ENCODE results near the gene CADPS2.
A peak's percentile ranks its signal among the peaks of the same experiment; 100 is the strongest.

The CADPS2 gene

DNA sequence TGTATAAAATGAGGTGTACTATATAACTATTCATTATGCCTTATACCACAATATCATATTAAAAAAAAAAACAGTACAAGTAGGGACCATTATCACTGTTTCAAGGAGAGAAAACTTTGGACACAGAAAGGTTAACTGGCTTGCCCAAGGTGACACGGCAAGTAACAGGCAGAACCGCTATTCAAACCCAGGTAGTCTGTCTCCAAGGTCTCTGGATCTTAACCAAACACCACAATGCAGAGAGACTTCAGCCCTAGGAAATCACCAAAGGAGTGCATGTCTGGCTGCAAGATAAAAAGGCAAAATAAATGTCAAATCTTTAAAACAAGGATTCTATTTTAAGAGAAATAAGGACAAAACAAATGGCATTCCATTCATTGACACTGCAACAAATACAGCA is 56.3 kb downstream of the CADPS2 start:
- no peak overlapping the region for H3K27ac ChIP-seq
- H3K9me3 ChIP-seq (ENCODE audit: severe bottlenecking): no peaks in the 10 kb centered on the region
- no peaks in the 10 kb centered on the region for H3K27me3 ChIP-seq (ENCODE audit: insufficient read depth, low read depth, severe bottlenecking)
- TF ChIP-seq, protein P1, sequence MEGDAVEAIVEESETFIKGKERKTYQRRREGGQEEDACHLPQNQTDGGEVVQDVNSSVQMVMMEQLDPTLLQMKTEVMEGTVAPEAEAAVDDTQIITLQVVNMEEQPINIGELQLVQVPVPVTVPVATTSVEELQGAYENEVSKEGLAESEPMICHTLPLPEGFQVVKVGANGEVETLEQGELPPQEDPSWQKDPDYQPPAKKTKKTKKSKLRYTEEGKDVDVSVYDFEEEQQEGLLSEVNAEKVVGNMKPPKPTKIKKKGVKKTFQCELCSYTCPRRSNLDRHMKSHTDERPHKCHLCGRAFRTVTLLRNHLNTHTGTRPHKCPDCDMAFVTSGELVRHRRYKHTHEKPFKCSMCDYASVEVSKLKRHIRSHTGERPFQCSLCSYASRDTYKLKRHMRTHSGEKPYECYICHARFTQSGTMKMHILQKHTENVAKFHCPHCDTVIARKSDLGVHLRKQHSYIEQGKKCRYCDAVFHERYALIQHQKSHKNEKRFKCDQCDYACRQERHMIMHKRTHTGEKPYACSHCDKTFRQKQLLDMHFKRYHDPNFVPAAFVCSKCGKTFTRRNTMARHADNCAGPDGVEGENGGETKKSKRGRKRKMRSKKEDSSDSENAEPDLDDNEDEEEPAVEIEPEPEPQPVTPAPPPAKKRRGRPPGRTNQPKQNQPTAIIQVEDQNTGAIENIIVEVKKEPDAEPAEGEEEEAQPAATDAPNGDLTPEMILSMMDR (IDR thresholded peaks at IDR 0.05; ENCODE audit: low read depth, low read length): no peak
- H3K4me3 ChIP-seq (ENCODE audit: low read depth, low read length): no peak overlapping the region
- DNase-seq: no peak
- H3K36me3 ChIP-seq: no peaks in the 10 kb centered on the region

DNA sequence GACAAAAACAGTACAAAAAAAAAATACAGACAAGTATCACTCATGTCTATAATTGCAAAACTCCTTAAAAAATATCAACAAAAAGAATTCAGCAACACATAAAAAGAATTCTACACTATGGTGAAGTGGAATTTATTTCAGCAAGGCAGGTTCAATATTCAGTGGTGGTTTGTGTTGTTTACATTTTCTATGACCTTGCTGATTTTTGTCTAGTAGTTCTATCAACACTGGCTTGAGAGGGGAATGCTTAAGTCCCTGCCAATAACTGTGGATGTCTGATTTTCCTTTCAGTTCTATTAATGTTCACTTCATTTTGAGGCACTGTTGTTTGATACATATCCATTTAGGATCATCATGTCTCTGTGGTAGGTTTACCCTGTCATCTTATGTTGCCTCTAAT is 58.5 kb downstream of the CADPS2 start:
- TF ChIP-seq, protein P1 (IDR thresholded peaks at IDR 0.05; ENCODE audit: low read depth, low read length): no peak
- H3K27ac ChIP-seq: no peak overlapping the region
- no peak for DNase-seq
- H3K9me3 ChIP-seq (ENCODE audit: severe bottlenecking): no peaks in the 10 kb centered on the region
- no peaks in the 10 kb centered on the region for H3K36me3 ChIP-seq
- no peak overlapping the region for H3K4me3 ChIP-seq (ENCODE audit: low read depth, low read length)
- no peaks in the 10 kb centered on the region for H3K27me3 ChIP-seq (ENCODE audit: insufficient read depth, low read depth, severe bottlenecking)

DNA sequence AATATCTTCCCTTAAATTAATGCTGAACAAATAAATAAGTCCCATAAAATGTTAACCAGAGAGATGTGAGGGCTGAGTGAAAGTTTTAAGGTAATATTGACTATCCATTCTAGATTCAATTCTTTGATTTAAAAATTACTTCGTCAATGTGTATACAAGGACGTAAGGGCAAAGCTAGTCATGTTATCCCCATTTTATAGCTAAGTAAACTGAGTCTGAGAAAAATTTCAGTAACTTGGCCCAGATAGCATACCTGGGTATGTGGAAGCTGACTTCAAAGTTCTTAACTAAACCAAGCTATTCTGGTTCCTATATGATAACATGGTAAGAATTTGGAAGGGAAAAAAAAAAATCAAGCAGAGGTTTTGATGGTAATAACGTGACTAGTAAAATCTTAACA is 72.4 kb downstream of the CADPS2 start:
- Histone ChIP-seq H3K36me3 (no peaks in the 10 kb centered on the region), H3K4me3 (ENCODE audit: low read depth, low read length) (no peak overlapping the region), H3K27me3 (ENCODE audit: insufficient read depth, low read depth, severe bottlenecking) (no peaks in the 10 kb centered on the region), H3K27ac (no peak overlapping the region), H3K9me3 (ENCODE audit: severe bottlenecking) (no peaks in the 10 kb centered on the region)
- no peak for DNase-seq
- TF ChIP-seq, protein P1 (IDR thresholded peaks at IDR 0.05; ENCODE audit: low read depth, low read length): no peak

DNA sequence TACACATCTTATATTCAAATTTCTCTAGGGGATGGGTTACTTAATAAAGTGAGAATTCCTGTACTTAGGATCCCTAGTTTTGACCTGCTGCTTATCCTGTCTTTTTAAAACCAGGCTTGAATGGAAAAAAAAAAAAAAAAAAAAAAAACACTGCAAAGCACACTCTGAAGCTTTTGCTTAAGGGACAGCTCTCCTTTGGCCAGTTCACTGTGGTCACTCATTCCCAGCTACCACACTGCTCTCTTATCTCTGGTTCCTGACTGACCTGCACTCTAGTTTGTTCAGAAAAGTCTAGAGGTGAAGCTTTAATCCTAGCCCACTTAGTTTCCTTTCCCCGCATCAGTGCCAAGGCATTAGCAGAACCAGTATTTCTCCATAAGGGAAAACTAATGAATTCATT is 82.4 kb downstream of the CADPS2 start:
- TF ChIP-seq, protein P1 (IDR thresholded peaks at IDR 0.05; ENCODE audit: low read depth, low read length): no peak
- no peaks in the 10 kb centered on the region for H3K9me3 ChIP-seq (ENCODE audit: severe bottlenecking)
- no peak overlapping the region for H3K4me3 ChIP-seq (ENCODE audit: low read depth, low read length)
- H3K27ac ChIP-seq: no peak overlapping the region
- no peaks in the 10 kb centered on the region for H3K36me3 ChIP-seq
- DNase-seq: no peak
- H3K27me3 ChIP-seq (ENCODE audit: insufficient read depth, low read depth, severe bottlenecking): no peaks in the 10 kb centered on the region

DNA sequence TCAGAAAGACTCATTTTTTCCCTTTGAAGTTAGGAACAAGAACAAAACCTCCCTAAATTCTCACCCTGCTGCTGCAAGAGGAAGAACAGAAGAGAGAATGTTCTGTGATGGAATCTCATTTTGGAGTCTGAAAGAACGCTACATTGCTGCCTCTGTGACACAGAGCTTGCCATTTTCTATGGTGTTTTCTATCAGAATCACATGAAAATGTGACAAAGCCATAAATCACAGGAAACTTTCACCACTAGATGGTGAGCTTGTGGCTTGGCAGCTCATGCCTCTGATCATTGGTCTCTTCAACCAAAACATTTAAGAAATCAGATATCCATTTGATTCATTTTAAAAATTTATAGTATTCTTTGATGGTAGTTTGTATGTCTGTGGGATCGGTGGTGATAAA is 82.9 kb downstream of the CADPS2 start:
- no peak for DNase-seq
- H3K27ac ChIP-seq: no peak overlapping the region

DNA sequence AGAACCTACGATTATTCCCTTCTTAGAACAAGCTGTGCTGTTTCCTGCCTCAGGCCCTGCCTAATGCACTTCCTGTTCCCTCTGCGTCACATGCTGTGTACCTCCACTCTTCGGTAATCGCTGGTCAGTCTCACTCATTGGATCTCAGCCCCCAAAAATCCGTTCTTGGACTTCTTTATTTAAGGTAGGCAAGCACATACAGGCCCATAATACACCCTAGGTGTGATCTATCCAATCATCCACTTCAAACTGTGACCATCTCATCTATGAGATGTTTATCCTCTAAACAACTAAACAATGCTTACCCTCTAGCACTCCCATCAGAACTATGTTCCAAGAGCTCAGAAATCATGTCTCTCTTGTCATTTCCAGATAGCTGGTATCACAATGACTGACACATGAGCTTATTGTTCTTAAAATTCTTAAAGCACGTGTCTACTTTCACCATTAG is 83.9 kb downstream of the CADPS2 start:
- Histone ChIP-seq H3K9me3 (ENCODE audit: severe bottlenecking) (no peaks in the 10 kb centered on the region), H3K27me3 (ENCODE audit: insufficient read depth, low read depth, severe bottlenecking) (no peaks in the 10 kb centered on the region), H3K36me3 (no peaks in the 10 kb centered on the region), H3K27ac (no peak overlapping the region), H3K4me3 (ENCODE audit: low read depth, low read length) (no peak overlapping the region)
- DNase-seq: no peak
- TF ChIP-seq, protein P1 (IDR thresholded peaks at IDR 0.05; ENCODE audit: low read depth, low read length): no peak

More for the DNA sequence above, 82.9 kb downstream of the CADPS2 start:
- Histone ChIP-seq H3K27me3 (ENCODE audit: insufficient read depth, low read depth, severe bottlenecking) (no peaks in the 10 kb centered on the region), H3K9me3 (ENCODE audit: severe bottlenecking) (no peaks in the 10 kb centered on the region), H3K36me3 (no peaks in the 10 kb centered on the region), H3K4me3 (ENCODE audit: low read depth, low read length) (no peak overlapping the region)
- TF ChIP-seq, protein P1 (IDR thresholded peaks at IDR 0.05; ENCODE audit: low read depth, low read length): peak; percentile 36; the same call in 1 of the 2 replicates
